HG02610 (cell line): ENCODE data around the gene ADAMTS17.

Experiments
- ATAC-seq: cut with Tn5 transposase; IDR thresholded peaks from one replicate; pipeline ENCODE4 v1.9.1; 2021; ENCODE audit warnings: mild to moderate bottlenecking, moderate library complexity; ENCODE audit not compliant: unreplicated experiment

The ADAMTS17 gene

DNA sequence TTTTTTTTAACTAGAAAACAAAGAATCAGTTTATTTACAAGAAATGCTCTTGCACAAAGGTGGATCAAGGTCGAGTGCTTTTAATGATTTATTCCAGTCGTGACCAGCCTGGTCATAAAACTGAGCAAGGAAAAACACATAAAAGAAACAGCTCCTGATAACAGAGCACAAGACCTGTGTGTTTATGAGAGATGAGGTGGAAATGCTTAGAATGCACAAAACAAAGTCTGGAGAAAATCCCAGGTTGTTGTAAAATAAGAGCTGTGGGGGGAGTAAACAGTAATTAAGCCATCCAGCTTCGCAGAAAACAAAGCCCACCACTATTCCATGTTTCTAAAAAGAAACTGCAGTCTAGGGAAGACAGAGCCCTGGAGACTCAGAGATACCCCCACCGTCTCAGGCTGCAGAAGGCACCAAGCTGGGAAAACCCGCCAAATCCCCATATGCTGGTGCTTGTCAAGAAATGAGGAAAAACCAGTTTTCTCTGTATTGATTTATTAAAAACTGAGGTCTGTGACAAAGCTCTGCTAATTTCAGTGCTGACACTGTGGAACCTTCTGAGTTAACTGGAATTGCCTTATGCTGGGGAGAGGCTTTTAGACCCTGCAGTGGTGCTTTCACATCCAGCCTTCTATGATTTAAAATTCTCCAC is 139.3 kb downstream of the ADAMTS17 start:
- no peak for ATAC-seq

DNA sequence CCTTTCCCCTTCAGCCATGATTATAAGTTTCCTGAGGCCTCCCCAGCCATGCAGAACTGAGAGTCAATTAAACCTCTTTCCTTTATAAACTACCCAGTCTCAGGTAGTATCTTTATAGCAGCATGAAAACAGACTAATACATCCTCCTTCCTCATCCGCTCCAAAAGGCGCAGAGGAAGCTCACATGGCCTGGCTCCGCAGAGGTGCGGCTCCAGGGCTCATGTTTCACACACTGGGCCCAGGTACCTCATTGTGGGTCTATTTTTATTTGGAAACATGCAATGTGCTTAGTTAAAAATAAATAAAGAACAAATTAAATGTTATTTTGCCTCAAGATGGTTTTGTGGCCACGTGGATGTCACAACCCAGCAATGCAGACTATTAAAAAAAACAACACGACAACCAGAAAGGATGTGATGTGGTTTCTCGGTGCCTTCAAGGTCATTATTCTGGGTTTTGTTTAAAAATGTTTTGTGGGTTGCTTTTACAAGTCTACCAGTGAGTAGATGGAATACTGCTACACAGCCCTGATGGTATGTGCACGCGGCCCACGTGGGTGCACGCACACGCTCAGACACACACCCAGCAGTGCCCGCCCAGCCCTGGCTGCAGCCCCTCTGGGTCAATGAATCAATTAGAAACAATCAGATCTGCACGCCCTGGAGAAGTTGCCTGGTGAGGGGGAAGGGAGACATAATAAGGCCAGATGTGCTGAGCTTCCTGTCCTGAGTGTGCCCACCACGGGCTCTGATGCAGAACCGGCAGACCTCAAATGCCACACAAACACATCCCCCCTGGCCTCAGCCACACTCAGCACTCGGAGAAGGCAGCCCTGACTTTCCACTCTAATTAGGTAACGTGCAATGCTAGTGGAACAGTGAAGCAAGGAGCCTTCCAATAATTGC is 140.1 kb downstream of the ADAMTS17 start:
- no peak for ATAC-seq

DNA sequence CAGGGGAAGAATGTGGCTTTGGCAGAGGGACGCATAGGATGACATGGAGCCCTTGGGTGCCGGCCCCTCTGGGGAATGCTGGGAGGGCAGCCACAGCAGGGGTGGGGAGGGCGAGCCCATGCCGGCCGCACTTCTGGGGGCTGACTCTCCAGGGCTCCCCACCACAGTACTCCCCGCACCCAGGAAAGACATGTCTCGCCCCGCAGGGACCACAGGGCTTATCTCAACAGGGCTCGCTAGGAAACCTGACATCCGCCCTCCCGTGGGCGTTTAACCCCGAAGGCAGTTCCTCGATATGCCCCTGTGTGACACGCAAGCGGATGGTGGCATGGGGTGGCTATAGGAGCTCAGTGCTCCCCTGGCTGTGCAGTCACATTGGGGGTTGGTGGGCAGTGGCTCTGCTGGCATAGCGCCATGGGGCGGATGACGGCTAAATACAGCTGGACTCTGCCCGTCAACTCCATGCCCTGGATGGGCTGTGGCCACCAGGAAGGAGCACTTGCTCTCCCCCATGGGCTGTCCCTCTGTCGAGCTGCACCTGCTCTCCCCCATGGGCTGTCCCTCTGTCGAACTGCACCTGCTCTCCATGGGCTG is 141.4 kb downstream of the ADAMTS17 start:
- no peak for ATAC-seq

DNA sequence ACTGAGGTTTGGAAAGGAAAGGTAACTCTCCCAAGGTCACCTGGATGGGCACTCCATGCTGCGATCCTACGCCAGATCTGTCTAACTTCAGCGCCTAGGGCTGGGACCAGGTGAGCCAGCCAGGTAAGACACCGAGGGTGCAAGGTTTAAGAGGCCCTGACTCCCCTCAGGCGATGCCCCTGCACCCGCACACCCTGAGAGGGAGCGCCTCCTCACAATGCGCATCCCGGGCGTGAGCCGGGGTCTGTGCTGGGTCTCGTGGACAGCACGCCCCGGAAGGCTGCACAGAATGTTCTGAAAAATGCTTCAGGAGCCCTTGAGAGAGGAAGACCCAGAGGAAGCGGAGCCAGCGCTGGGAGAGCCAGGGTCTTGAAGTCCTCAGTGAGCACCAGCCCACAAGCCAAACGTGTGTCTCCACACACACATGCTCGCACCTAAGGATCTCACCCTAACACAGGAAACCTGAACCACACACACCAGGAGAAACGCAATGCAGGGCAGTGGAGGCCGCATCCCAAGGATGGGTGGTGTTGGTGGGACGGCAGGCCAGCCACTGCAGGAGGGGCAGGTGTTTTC is 142.0 kb downstream of the ADAMTS17 start:
- ATAC-seq = no peak

DNA sequence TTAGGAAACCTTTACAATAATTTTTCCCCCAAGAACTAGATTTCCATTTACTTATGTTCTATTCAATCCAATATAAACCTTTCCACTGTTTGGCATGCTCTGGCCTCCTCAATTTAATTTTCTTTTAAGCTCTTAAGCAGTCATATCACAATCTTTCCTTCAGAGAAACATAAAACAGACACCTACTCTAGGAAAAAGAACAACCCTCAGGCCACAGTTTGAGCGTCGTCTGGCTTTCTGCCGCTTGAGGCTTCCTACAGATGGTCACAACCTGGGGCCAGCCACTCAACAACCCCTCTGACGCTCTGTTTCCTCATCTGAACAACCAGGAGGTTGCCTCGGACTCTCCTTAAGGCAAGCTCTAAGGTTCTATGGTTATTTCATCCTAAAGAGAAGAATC is 143.3 kb downstream of the ADAMTS17 start:
- no peak for ATAC-seq

DNA sequence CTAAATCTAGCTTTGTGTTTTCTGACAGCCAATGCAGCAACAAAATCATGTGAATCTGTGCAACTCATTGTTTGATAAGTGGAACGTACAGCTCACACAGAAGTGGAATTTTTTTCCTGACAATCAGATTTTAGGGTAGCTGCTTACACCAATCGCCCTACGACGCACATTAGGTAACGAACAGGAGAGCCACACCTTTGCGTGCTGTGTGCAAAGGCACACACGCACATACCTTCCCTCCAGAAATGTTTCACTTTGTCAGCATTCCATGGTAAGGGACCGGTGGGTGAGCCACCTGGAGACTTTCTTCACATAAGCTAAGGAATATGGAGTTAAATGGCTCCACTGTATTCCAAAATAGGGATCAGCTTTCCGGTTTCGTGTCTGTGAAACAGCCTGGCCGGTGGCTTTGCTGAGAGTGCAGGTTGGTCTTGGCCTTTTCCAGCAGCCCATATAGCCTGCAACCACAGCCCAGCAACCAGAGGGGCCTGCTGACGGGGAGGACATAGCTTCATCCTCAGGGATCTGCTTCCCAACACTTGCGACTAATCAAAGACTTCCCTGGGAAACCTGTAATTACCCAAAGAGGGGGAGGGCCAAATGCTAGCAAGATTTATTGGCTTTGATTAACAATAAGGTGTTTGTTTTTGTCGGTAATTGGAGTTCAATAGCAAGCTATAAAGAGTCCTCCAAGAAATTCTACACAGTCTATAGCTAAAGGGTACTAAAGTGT is 145.3 kb downstream of the ADAMTS17 start:
- ATAC-seq = no peak

DNA sequence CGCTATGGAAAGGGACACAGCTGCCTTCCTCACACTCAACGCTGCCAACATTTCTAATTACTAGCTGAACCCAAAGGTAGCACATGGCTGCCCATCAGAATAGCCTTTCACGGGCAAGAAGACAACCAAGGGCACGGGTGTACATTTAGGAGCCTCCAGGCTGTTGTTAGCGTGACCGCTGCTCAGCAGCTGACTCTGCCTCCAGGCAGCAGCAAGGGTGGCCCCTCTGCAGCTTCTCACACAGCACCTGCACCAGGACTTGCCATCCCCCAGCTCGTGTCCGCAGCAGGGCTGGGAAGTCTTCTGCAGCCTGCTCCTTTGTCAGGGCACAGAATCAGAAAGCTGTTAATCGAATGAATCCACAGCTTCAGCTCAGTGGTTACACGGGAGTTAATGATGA is 146.8 kb downstream of the ADAMTS17 start:
- ATAC-seq = no peak

DNA sequence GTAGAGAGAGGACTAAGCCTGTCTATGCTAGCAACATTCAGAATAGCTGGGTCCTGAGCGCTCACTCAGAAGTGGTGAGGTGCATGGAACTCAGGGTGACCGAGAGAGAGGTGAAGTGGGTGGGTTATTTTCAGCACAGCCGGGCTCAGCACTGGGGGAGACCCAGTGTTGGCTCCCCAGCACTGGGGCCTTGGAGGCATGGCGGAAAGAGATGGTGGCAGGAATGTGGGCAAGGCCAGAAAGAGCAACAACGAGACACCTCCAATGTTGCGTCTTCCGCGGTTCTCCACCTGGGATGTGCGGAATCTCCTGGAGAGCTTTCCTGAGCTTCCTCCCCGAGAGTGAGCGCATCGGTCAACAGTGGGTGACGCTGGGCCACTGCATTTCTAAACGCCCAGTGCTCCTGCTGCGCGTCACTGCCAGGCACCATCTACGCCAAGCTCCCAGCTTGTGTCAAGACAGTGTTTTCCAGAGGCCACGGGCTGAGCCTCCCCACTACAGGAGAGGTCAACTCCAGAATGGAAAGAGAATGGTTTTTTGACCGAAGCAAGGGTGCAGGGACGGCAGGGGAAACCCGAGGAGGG is 148.4 kb downstream of the ADAMTS17 start:
- ATAC-seq = no peak

DNA sequence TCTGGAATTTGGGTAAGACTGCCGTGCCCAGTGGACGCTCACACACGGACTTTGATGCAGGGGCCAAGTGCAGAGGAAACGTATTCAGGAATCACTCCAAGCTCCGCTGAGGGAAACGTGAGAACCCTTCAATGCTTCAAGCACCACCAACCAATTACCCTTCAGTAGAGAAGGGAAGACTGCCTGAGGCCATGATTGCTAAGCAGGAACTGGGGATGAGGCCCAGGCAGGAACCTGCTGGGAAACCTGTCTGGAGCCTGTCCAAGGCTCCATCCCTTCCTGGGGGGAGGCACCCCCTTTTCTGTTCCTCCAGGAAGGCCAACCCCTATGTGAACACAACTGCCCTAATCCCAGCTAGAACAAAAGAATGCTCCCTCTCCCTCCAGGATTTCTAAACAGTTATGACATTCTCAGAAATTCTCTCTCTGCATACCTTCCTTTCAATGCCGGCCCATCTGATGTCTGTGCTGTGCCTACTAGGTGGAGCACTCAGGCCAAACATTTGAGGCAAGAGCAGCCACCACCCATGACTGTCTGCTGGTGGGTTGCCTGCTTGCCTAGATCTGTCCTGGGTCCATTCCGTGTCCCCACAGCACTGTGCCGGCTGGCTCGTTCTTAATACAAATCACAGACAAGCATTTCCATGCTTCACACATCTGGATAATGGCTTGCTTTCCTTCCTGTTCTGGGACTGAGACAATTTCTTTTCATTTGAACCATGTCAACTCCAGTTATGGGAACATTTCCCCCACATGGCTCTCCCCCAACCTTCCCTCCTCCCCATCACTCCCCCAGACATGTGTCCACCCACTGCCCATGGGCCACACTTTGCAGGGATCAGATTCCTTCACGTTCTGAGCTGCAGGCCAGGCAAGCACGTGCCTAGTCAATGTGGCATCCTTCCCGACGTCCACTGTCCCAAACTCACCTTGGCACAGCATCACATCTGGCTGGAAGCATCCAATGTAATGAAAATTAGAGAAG is 149.4 kb downstream of the ADAMTS17 start:
- ATAC-seq = no peak

DNA sequence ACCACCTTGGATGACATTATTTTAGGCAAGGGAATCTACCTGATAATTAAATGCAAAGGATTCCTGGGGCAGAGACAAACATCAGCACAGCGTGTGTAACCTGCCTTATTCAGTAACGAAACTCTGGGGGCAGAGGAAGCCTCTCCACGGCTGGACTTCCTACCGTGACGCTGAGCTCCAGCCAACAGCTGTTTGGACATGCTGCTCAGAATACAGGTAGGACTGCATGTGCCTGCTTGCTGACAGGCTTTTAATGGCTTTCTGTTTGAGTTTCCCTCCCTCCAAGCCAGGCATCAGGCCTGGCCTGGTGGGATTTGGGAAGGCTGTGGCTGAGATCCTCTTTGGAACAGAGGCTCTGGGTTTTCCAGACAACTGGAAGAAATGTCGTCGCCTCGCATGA is 150.6 kb downstream of the ADAMTS17 start:
- ATAC-seq = no peak

DNA sequence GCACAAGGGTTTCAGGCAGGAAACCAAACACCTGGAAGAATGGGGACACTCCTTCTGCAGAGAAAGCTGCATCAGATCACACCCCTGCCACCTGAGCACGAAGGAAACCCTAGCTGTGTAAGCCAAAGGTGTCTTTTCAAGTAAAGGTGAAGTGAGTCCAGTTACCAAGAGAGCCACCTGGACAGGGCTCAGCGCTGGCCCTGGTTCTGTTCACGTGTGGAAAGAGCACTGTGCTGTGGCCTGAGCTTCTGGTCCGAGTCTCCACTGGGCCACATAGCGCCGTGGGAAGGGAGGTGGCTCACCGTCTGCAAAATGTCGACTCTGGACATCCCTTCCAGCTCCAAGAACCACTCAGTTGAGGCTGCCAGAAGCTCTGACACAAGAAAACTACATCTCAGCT is 151.1 kb downstream of the ADAMTS17 start:
- ATAC-seq = no peak

DNA sequence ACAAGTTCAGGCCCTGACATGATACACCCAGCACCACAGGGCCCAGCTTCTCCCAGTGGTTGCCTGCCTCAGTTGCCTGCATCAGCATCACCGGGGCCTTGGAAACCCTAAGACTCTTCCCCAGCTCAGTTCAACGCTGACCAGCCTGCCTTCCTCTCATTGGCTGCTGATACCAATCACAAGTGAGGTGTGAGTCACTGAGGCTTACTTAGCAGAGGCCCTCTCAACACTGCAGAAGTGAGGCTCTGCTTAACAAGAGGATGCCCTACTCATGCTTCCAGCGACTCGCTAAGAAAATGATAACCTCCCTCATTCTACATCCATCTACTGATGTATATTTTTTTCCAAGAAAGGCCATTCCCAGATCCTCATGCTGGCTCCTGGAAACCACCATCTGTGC is 151.9 kb downstream of the ADAMTS17 start:
- ATAC-seq = no peak

DNA sequence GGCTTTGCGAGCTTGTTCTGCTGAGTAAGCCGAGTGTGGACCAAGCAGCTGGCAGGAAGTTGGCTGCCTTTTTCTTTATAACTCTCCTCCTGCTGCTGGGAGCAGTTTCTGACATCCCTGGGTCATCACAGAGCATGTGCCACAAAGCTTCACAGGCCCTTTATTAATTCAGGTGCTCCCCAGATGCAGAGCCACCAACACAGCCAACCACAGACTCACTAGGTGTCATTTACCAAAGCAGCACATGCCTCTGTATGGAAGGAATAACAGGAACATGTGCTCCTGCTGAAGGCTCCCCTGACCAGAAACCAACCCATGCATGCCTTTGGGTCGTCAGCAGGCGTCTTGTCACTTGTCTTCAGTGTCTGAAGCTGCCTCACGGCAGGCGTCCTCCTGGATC is 152.5 kb downstream of the ADAMTS17 start:
- ATAC-seq = no peak

DNA sequence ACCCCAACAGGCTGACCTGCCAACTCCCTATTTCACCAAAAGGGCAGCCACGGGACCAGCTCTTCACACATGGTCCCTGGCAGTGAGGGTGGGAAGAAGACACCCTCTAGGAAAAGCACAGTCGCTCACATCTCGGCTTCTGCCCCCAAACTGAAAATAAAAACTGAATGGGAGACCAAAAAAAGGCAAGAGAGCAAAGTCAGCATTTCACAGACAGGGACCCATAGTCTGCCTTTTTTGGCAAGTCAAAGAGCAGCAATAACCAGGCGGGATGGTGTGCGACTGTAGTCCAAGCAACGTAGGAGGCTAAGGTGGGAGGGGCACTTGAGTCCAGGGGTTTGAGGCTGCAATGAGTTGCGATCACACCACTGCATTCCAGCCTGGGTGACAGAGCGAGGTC is 154.1 kb downstream of the ADAMTS17 start:
- ATAC-seq = no peak

DNA sequence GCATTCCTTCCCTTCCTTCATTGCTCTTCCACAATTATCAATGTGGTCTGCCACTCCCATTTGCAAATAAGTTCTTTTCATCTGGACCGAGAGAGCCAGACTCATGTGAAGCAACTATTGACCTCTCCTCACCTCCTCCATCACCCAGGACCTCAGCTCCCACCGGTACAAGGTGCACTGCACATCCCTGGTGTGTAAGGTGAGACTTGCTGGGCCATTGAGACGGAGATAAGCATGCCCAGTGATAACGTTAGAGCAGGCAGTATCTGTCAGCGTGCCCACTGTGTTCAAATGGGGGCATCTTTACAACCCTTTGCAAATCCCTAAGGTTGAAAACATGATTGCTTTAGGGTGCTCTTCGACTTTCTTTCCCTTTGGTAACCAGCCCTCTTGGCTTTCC is 154.8 kb downstream of the ADAMTS17 start:
- ATAC-seq = no peak

DNA sequence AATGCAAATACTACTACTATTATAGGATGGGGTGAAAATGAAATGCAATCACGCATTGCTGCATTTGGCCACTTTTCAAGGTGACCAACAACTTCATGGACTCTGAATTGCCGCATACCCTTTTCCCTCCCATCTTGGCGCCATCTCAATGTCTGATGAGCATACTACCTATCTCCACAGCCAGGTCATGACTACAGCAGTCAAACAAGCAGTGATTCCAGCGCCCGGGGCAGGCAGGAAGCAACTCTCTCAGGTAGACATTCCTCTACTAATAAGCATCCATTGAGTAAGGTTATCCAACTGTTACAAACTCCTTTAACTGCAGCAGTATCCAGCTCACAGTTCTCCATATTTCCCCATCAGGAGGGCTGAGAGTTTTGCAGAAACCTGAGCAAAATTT is 155.4 kb downstream of the ADAMTS17 start:
- ATAC-seq = no peak

DNA sequence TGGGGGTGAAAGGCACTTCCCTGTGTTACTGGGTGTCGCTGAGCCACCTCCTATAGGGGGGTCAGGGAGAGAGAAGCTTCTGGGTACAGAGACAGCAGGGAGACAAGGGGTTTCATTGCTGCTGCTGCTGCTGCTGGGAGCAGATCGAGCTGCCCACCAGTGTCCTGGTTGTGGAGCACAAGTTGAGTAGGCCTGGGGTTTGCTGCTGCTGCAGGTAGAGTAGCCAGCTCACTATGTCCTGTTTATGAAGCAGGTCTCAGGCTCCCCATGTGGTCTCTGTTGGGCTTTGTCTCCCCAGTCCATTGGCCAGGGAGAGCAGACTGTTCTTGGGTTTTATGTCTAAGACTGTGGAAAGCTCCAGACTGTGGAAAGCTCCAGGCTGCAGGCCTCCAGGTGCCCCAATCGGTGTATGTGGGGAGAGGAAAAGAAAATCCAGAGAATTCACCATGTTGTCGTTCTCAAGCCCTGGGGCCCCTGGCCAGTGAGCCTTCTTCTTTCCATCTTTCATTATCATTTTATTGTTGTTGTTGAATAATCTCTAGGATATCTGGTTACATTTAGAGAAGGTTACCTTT is 157.8 kb downstream of the ADAMTS17 start:
- ATAC-seq = no peak

DNA sequence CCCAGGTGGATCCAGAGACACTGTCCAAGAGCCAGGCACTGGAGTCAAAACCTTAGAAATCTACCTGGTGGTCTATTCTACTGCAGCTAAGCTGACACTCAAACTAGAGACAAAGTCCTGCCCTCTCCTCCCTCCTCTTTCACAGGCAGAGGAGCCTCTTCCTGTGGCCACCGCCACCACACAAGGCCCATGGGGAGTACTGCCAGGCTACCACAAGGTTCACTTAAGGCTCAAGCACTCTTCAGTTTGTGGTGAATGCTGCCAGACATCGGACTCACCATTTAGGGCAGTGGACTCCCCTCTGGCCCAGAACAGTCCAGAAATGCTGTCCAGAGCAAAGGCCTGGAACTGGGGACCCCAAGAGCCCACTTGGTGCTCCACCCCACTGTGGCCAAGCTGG is 160.9 kb downstream of the ADAMTS17 start:
- ATAC-seq = no peak
